ENCODE results near the gene TCF12.

DNA sequence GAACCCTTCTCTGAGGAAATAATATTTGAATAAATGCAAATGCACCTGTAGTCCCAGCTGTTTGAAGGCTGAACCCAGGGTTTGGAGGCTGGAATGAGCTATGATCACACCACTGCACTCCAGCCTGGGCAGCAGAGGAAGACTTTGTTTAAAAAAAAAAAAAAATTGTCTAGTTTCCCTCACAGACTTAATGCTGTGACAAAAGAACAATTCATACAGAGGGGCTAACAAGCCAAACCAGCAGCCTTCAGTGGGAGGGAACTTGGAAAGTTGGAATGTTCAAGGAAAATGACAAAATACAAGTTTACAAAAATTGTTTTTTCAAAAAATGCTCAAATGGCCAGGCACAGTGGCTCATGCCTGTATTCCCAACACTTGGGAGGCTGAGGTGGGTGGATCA is 229.8 kb downstream of the TCF12 start:
- TF ChIP-seq YY1 (IDR thresholded peaks at IDR 0.05; ENCODE audit: insufficient read depth, insufficient read length), result no peak
- TF ChIP-seq SUZ12 (IDR thresholded peaks at IDR 0.05; ENCODE audit: extremely low read depth, insufficient read depth, insufficient read length), result no peak
